Body of pancreas (tissue), 4 donors: ENCODE results near the gene OXSM. TPM values are rescaled to one million over a fixed set of nuclear protein-coding genes. Genes with fewer than 3 reads are reported as not detected.
A peak's percentile ranks its signal among the peaks of the same experiment; 100 is the strongest.

Experiments used
- ATAC-seq: fragments of 150-250 bp; one replicate; pipeline ENCODE4 v1.9.1; 2016
- DNase-seq, 4 donors: peaks; one replicate each; pipeline ENCODE4 v3.0.0-alpha.2; 2019
- H3K27ac ChIP-seq, 4 donors: fragments of 200-600 bp; sonication (generic); 1 replicate in 3 of 4; 2 replicates in 1 of 4; pipeline versions ENCODE4 v1.5.1 to v1.6.1; 2016 to 2019; ENCODE audit warnings: mild to moderate bottlenecking in 1 of 4, mixed read lengths in 1 of 4, moderate library complexity in 1 of 4
- H3K27me3 ChIP-seq, 2 donors: fragments of 200-600 bp; sonication (generic); one replicate each; pipeline ENCODE4 v1.6.0; 2016; ENCODE audit warnings: mild to moderate bottlenecking in 1 of 2
- H3K36me3 ChIP-seq, 2 donors: fragments of 200-600 bp; sonication (generic); replicated peaks in 1 of 2; 2 replicates each; pipeline ENCODE4 v1.5.1; 2016; ENCODE audit warnings: low read depth in 2 of 2; ENCODE audit not compliant: insufficient read depth in 1 of 2
- H3K4me1 ChIP-seq: fragments of 200-600 bp; sonication (generic); one replicate; pipeline ENCODE4 v1.6.0; 2016
- H3K4me3 ChIP-seq, 2 donors: fragments of 200-600 bp; sonication (generic); 1 replicate in 1 of 2; 2 replicates in 1 of 2; pipeline ENCODE4 v1.5.1; 2016 to 2019
- H3K9me3 ChIP-seq, 3 donors: fragments of 200-600 bp; sonication (generic); 1 replicate in 2 of 3; 2 replicates in 1 of 3; pipeline ENCODE4 v1.5.1; 2016
- POLR2A ChIP-seq, 3 donors: fragments of 450-650 bp; IDR thresholded peaks; one replicate each; pipeline ENCODE4 v1.6.1; 2016; ENCODE audit warnings: antibody characterized with exemption in 3 of 3, mild to moderate bottlenecking in 2 of 3
- WGBS, 2 donors: methylation state at CpG; one replicate each; pipeline ENCODE4 v1.1.5; 2017; 5-methylcytosine and 5-hydroxymethylcytosine counted together
- intact Hi-C: fragments of 100-400 bp; cut with DNase I; formaldehyde crosslinking; loops from one replicate; pipeline ENCODE4 v1.15.1; 2023
- total RNA-seq, 2 donors: library from RNA; depleted of rRNA; stranded (reverse); fragments of >200 nt; gene quantifications; one replicate each; pipeline ENCODE4 v1.1.0, GENCODE V29; 2016
- TF ChIP-seq, protein P1 (sequence below), 7 experiments: fragments of 450-650 bp in 4 of 7; fragments of 200-600 bp in 3 of 7; sonication (generic) in 3 of 7; IDR thresholded peaks; one replicate each; pipeline ENCODE4 v1.5.1; 2016 to 2019; ENCODE audit warnings: antibody characterized with exemption in 7 of 7

The OXSM gene
- total RNA-seq, 2 donors from 2014 or later: 5.3 to 7.0 TPM

DNA sequence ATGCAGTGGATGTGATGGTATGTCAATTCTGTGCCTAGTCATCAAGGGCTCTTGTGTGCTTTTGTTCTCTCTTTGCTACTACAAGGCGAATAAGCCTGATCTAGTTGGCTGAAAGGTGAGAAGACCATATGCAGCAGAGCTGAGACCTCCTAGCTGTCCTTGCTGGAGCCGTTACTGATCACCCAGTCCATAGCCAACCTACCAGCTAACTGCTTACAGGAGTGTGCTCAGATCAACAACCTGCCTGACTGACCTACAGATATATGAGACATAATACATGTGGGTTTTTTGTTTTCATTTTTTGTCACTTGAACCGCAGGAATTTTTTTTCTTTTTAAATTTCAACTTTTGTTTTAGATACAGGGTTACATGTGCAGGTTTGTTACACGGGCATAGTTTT, 22.8 kb downstream of the OXSM start:
- no peaks in the 10 kb centered on the region for H3K36me3 ChIP-seq
- 83 to 85% methylated on average over 4 of the region's 4 CpGs for WGBS, 2 donors
- no peak for TF ChIP-seq POLR2A (IDR thresholded peaks at IDR 0.05)
- TF ChIP-seq, protein P1, sequence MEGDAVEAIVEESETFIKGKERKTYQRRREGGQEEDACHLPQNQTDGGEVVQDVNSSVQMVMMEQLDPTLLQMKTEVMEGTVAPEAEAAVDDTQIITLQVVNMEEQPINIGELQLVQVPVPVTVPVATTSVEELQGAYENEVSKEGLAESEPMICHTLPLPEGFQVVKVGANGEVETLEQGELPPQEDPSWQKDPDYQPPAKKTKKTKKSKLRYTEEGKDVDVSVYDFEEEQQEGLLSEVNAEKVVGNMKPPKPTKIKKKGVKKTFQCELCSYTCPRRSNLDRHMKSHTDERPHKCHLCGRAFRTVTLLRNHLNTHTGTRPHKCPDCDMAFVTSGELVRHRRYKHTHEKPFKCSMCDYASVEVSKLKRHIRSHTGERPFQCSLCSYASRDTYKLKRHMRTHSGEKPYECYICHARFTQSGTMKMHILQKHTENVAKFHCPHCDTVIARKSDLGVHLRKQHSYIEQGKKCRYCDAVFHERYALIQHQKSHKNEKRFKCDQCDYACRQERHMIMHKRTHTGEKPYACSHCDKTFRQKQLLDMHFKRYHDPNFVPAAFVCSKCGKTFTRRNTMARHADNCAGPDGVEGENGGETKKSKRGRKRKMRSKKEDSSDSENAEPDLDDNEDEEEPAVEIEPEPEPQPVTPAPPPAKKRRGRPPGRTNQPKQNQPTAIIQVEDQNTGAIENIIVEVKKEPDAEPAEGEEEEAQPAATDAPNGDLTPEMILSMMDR (IDR thresholded peaks at IDR 0.05): no peak
- no peaks in the 10 kb centered on the region for H3K27me3 ChIP-seq
- no peaks in the 10 kb centered on the region for H3K4me1 ChIP-seq
- intact Hi-C loops: no loop called here
- no peaks in the 10 kb centered on the region for H3K9me3 ChIP-seq
- no peak for DNase-seq
- ATAC-seq: no peak
- no peak overlapping the region for H3K27ac ChIP-seq
- no peak overlapping the region for H3K4me3 ChIP-seq

DNA sequence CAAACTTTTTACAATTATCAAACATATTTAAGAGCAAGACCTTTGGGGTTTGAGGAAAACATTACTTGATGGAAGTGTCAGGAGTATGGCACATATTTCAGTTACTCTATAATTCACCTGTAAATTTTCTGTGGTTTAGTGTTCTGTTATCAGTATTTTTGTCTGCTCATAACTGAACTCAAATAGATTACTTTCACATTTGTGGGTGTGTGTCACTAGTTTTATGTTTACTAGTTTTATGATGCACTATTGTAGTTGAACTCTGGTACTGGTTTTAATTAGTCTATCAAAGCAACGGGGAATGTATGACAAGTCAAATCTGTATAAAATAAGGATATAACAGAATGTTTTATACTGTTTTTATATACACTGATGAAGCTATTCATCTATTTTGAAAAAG, 27.2 kb downstream of the OXSM start:
- Histone ChIP-seq H3K4me3 (no peak overlapping the region), H3K4me1 (no peaks in the 10 kb centered on the region), H3K27me3 (no peaks in the 10 kb centered on the region), H3K9me3 (no peaks in the 10 kb centered on the region), H3K36me3 (no peaks in the 10 kb centered on the region), H3K27ac (no peak overlapping the region)
- 45 to 46% methylated on average over 1 of the region's 1 CpG for WGBS, 2 donors
- DNase-seq (no peak), ATAC-seq (no peak)
- no peak for TF ChIP-seq POLR2A (IDR thresholded peaks at IDR 0.05)
- TF ChIP-seq, protein P1 (IDR thresholded peaks at IDR 0.05): no peak
- intact Hi-C loops: no loop called here

DNA sequence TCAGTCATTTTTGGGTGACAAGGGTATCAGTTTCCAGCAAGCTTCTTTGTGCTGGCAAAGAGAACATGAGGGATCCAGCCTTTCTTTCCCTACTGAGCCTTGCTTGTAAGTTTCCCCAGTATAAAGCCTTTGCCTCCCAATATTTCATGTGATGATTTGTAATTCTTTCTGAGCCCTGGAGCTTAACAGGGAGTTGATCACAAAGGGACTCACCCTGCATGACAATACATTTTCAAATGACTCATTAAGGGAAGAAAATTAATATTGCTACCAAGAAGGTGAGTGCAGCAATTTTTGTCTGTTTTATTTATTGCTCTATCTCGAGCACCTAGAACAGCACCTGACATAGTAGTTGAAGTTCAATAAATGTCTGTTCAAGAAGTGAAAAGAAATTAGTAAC, 27.7 kb downstream of the OXSM start:
- intact Hi-C loops: no loop called here
- WGBS, 2 donors: 65 to 80% methylated on average over 1 of the region's 1 CpG
- TF ChIP-seq, protein P1 (IDR thresholded peaks at IDR 0.05): no peak
- TF ChIP-seq POLR2A (IDR thresholded peaks at IDR 0.05): no peak
- no peak for DNase-seq
- Histone ChIP-seq H3K9me3 (no peaks in the 10 kb centered on the region), H3K36me3 (no peaks in the 10 kb centered on the region), H3K4me1 (no peaks in the 10 kb centered on the region), H3K27ac (no peak overlapping the region), H3K4me3 (no peak overlapping the region), H3K27me3 (no peaks in the 10 kb centered on the region)
- ATAC-seq: no peak

DNA sequence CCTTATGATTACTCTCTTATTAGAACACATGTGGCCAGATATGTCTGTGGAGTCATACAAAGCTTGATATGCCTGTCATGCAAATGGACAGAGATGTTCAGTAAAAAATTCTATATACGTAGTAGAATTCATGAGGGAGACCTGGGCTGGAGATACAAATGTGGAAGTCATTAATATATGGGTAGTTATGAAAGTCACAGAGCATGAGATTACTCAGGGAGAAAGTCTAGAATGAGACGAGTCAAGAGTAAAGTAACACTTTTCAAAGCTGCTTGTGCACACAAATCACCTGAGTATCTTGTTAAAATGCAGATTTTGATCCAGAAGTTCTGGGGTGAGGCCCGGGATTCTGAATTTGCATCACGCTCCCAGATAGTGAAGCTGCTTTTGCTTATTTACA, 28.4 kb downstream of the OXSM start:
- Histone ChIP-seq H3K4me3 (no peak overlapping the region), H3K27ac (no peak overlapping the region), H3K36me3 (no peaks in the 10 kb centered on the region), H3K9me3 (no peaks in the 10 kb centered on the region), H3K4me1 (no peaks in the 10 kb centered on the region), H3K27me3 (no peaks in the 10 kb centered on the region)
- intact Hi-C loops: no loop called here
- no peak for TF ChIP-seq POLR2A (IDR thresholded peaks at IDR 0.05)
- TF ChIP-seq, protein P1 (IDR thresholded peaks at IDR 0.05): no peak
- WGBS, 2 donors: 78% methylated on average over 4 of the region's 4 CpGs
- DNase-seq: no peak
- ATAC-seq: no peak

DNA sequence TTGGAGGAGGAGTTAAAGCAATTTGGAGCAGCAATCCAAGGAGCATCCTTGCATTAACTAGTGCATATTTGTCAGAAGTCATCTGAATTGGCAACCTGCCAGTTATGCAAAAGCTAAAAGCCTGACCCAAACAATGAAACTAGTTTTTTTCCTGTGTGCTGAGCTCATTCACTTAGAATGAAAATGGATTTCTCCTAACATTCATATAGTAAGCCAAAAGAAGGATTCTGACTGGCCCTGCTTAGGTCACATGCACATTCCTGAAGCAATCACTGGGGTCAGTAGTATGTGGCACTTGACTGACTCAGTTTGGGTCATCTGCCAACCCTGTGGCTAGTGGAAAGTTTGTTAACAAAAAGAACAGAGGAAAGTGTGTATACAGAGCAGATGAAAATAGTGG, 30.5 kb downstream of the OXSM start:
- no peaks in the 10 kb centered on the region for H3K4me1 ChIP-seq
- peak in 2 of 4 donors; percentile 5 to 6 for DNase-seq
- H3K36me3 ChIP-seq: no peaks in the 10 kb centered on the region
- no peaks in the 10 kb centered on the region for H3K27me3 ChIP-seq
- H3K4me3 ChIP-seq: no peak overlapping the region
- no peaks in the 10 kb centered on the region for H3K9me3 ChIP-seq
- H3K27ac ChIP-seq: no peak overlapping the region
- peak; percentile 40 for ATAC-seq
- intact Hi-C loops: no loop called here
- TF ChIP-seq, protein P1 (IDR thresholded peaks at IDR 0.05): no peak
- TF ChIP-seq POLR2A (IDR thresholded peaks at IDR 0.05): no peak
